Smooth muscle cell (in vitro differentiated cells): ENCODE results near the gene ABCA2. TPM values are rescaled to one million over a fixed set of nuclear protein-coding genes. Genes with fewer than 3 reads are reported as not detected.

Source experiments
- DNase-seq: peaks from one replicate; lab custom pipeline; 2025; ENCODE audit not compliant: unreplicated experiment; lab: John Stamatoyannopoulos, UW
- H2AFZ ChIP-seq: fragments of 200-600 bp; sonication (generic); 2 replicates; pipeline ENCODE4 v1.6.0; 2016; ENCODE audit warnings: antibody characterized with exemption, low read depth, mild to moderate bottlenecking
- H3F3A ChIP-seq: fragments of 200-600 bp; sonication (generic); 2 replicates; pipeline ENCODE4 v1.6.0; 2017; ENCODE audit warnings: antibody characterized with exemption, low read depth
- H3K27ac ChIP-seq: fragments of 200-600 bp; sonication (generic); 2 replicates; pipeline ENCODE4 v1.5.1; 2016; ENCODE audit warnings: low read depth, mild to moderate bottlenecking
- H3K27me3 ChIP-seq: fragments of 200-600 bp; sonication (generic); 2 replicates; pipeline ENCODE4 v1.6.1; 2016; ENCODE audit warnings: low read depth, mild to moderate bottlenecking
- H3K36me3 ChIP-seq: fragments of 200-600 bp; sonication (generic); 2 replicates; pipeline ENCODE4 v1.5.1; 2016; ENCODE audit warnings: low read depth
- H3K4me1 ChIP-seq: fragments of 200-600 bp; sonication (generic); 2 replicates; pipeline ENCODE4 v1.5.1; 2016; ENCODE audit warnings: low read depth
- H3K4me2 ChIP-seq: fragments of 200-600 bp; sonication (generic); 2 replicates; pipeline ENCODE4 v1.6.0; 2016; ENCODE audit warnings: mild to moderate bottlenecking
- H3K4me3 ChIP-seq: fragments of 200-600 bp; sonication (generic); 2 replicates; pipeline ENCODE4 v1.5.1; 2016; ENCODE audit warnings: mild to moderate bottlenecking
- H3K79me2 ChIP-seq: fragments of 200-600 bp; sonication (generic); 2 replicates; pipeline ENCODE4 v1.6.0; 2016; ENCODE audit warnings: low read depth, mild to moderate bottlenecking
- H3K9ac ChIP-seq: fragments of 200-600 bp; sonication (generic); 2 replicates; pipeline ENCODE4 v1.6.0; 2016; ENCODE audit warnings: low read depth
- H3K9me3 ChIP-seq: fragments of 200-600 bp; sonication (generic); replicated peaks from 2 replicates; pipeline ENCODE4 v1.5.1; 2016; ENCODE audit warnings: low read depth
- H4K20me1 ChIP-seq: fragments of 200-600 bp; sonication (generic); 2 replicates; pipeline ENCODE4 v1.6.0; 2016; ENCODE audit warnings: low read depth
- CTCF ChIP-seq: fragments of 200-600 bp; sonication (generic); IDR thresholded peaks from 2 replicates; pipeline ENCODE4 v1.5.1; 2017; ENCODE audit warnings: borderline replicate concordance, mild to moderate bottlenecking, antibody characterized with exemption; ENCODE audit not compliant: insufficient read depth, poor library complexity, severe bottlenecking
- WGBS: methylation state at CpG from one replicate; pipeline ENCODE4 v1.1.7; 2016; ENCODE audit warnings: low lambda C conversion rate; 5-methylcytosine and 5-hydroxymethylcytosine counted together
- polyA plus RNA-seq: library from polyadenylated mRNA; unstranded; fragments of >200 nt; fragmentation: Nextera tagmentation; extraction: Ambion mirVana; gene quantifications from 2 replicates; pipeline ENCODE4 v1.2.1, GENCODE V29; 2016
- total RNA-seq: library from RNA; depleted of rRNA; stranded (reverse); fragments of >200 nt; gene quantifications from 2 replicates; pipeline ENCODE4 v1.2.3, GENCODE V29; 2014

The ABCA2 gene
- total and polyA plus RNA-seq, 2 experiments from 2014 or later = 15.9 to 26.2 TPM

- no peak for DNase-seq
- Histone ChIP-seq H4K20me1 (no peaks in the 10 kb centered on the region), H3K4me3 (no peak overlapping the region), H3K79me2 (no peaks in the 10 kb centered on the region), H3K36me3 (no peaks in the 10 kb centered on the region), H2AFZ (no peak overlapping the region), H3K9ac (no peak overlapping the region), H3K4me2 (no peak overlapping the region), H3K27me3 (no peaks in the 10 kb centered on the region), H3K27ac (no peak overlapping the region), H3F3A (no peaks in the 10 kb centered on the region), H3K4me1 (no peaks in the 10 kb centered on the region), H3K9me3 (no peaks in the 10 kb centered on the region)
- WGBS = 96% methylated on average over 17 of the region's 17 CpGs
- TF ChIP-seq CTCF = no peak
These were observed 59.5 kb downstream of the ABCA2 start for GRCh38 chr9:136968333-136969127.

- whole genome bisulfite sequencing = 62% methylated on average over 23 of the region's 23 CpGs
- no peak overlapping the region for H2AFZ ChIP-seq
- no peak for DNase-seq
These were observed 62.1 kb downstream of the ABCA2 start for GRCh38 chr9:136965771-136966484.

GRCh38 chr9:136964833-136965422 is 63.1 kb downstream of the ABCA2 start:
- Histone ChIP-seq H3K4me3 (no peak overlapping the region), H3K9me3 (no peaks in the 10 kb centered on the region), H2AFZ (no peak overlapping the region), H3K79me2 (no peaks in the 10 kb centered on the region), H3K27me3 (no peaks in the 10 kb centered on the region), H4K20me1 (no peaks in the 10 kb centered on the region), H3K27ac (no peak overlapping the region), H3K4me1 (no peaks in the 10 kb centered on the region), H3K9ac (no peak overlapping the region), H3F3A (no peaks in the 10 kb centered on the region), H3K4me2 (no peak overlapping the region), H3K36me3 (no peaks in the 10 kb centered on the region)
- no peak for TF ChIP-seq CTCF
- DNase-seq = no peak
- WGBS = 89% methylated on average over 21 of the region's 26 CpGs

More at GRCh38 chr9:136965771-136966484, 62.1 kb downstream of the ABCA2 start:
- TF ChIP-seq CTCF = no peak
- H3K4me3 ChIP-seq = no peak overlapping the region
- no peak overlapping the region for H3K4me2 ChIP-seq
- no peaks in the 10 kb centered on the region for H3K79me2 ChIP-seq
- no peak overlapping the region for H3K27ac ChIP-seq
- no peaks in the 10 kb centered on the region for H3F3A ChIP-seq
- H4K20me1 ChIP-seq = no peaks in the 10 kb centered on the region
- H3K4me1 ChIP-seq = no peaks in the 10 kb centered on the region
- H3K36me3 ChIP-seq = no peaks in the 10 kb centered on the region
- no peaks in the 10 kb centered on the region for H3K27me3 ChIP-seq
- H3K9ac ChIP-seq = no peak overlapping the region
- H3K9me3 ChIP-seq = no peaks in the 10 kb centered on the region
